SH-SY5Y (cell line): ENCODE data around the gene ZDHHC14.

Source experiments
- GATA2 ChIP-seq: IDR thresholded peaks from 2 replicates; pipeline ENCODE4 v1.6.1; 2011; ENCODE audit warnings: mild to moderate bottlenecking, low read depth, low read length
- GATA3 ChIP-seq: IDR thresholded peaks from 2 replicates; pipeline ENCODE4 v1.6.1; 2011; ENCODE audit warnings: low read depth, mild to moderate bottlenecking, low read length, moderate library complexity

Gene ZDHHC14

DNA sequence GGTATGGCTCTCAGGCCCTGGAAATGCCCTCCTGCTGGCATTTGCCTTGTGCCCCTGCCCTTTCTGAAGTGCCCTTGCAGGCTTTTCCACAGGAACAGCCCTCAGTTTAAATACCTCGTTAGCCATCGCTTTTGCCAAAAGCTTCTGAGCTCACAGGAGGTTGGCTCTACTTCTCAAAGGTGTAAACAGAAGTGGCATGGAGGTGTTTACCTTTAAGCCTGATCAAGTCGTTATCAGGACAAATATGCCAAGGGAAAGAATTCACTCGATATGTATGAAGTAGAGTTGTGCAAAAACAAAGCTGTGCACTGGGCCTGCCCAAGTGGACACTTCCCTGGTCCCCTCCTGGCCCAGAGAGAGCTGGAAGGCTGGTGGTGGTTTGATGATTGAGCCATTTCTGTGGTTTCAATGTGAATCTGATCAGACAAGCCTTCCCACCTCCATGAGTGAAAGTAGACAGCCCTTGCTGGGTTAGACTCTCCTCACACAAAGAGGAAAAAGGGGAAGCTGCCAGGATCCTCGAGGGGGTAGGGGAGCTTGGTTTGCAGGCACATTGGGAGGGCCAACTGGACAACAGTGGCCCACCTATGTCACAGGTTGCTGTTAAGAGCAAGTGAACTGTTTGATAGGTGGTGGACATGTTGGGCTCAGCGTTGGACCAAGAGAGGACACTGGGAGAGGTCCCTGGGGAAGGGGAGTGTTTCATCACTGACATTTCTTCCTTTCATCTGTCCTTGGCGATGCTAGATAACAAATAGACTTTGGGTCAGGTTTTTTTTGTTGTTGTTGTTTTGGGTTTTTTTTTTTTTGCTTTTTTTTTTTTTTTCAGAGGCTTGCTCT, 98.7 kb downstream of the ZDHHC14 start:
- no peak for TF ChIP-seq GATA2
- TF ChIP-seq GATA3, result no peak

DNA sequence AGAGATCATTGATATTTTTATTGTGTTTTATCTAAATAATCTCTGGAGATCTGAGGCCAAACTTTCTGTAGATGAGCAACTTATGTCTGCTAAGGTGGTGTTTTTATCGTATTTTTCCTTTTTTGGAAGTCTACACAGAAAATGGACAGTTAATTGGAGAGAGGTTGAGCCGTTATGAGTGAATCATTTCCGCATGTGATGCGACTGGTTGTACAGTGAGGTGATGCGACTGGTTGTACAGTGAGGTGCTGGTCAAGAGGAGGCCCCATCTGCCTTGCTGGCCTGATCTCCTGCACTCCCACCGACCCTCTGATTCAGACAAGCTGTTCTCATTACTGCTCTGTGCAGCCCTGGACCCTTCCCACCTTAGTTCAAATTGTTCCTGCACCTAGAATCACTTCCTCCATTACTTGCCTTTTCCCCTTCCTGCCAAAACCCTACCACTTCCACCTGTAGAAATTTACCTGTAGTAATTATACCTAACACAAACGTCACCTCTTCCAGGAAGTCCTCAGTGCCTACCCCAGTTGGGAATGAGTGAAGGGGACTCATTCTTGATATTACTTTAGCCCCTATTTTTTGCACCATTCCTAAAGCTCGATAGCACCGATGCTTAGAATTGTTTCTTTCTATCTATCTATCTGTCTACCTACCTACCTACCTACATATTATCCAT, 100.3 kb downstream of the ZDHHC14 start:
- TF ChIP-seq GATA2 (no peak), GATA3 (no peak)

DNA sequence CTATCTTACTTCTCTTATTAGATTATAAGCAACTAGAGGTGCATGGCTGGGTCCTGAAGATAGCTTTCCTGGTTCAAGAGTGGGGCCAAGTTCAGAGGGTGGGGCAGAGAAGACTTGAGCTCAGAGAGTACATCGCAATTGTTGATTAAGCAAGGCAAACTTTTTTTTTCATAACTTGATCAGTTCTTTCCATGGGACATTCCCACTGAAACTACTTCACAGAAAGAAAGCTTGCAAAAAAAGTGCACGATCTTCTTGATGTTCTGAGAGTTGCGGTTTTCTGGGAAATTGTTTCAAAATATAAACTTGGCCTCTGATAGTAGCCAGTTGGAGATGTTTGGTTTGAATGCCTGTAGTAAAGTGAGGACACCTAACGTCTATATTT, 100.9 kb downstream of the ZDHHC14 start:
- TF ChIP-seq GATA3 (no peak), GATA2 (no peak)

DNA sequence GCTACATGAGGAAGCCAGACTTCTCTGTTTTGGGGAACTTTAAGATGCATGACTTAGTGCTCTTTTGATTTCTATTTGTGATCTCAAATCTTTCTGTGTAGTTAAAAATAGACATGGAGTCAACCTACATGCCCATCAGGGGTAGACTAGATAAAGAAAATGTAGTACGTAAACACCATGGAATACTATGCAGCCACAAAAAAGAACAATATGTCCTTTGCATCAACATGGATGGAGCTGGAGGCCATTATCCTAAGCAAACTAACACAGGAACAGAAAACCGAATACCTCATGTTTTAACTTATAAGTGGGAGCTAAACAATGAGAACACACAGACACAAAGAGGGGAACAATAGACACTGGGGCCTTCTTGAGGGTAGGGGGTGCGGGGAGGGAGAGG, 102.8 kb downstream of the ZDHHC14 start:
- TF ChIP-seq GATA2 (no peak), GATA3 (no peak)

DNA sequence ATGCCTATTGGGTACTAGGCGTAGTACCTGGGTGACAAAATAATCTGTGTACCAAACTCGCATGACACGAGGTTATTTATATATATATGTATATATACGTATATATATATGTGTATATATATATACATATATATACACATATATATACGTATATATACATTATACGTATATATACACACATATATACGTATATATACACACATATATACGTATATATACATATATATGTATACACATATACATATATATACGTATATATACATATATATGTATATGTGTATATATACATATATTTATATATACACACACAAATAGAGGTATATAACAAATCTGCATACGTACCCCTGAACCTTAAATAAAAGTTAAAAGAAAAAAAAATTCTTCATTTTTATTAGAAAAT, 103.2 kb downstream of the ZDHHC14 start:
- no peak for TF ChIP-seq GATA2
- TF ChIP-seq GATA3, result no peak

DNA sequence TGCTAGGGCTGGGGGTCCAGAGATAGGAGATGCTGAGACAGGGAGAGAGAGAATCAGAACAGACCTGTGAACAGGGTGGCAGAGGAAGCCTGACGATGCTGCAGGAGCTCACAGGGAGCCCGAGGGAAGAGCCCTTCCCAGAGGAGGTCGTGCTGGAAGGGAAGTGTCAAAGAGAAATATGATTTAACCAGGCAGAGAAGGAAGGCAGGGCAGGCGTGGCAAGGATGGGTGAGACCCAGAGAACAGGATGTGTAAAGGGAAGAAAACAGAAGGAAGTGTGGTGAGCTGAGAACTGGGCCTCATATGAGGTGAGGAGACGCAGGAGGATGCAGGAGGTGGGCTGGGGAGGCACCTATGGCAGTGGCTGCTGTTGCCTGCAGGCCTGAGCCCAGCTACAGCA, 105.6 kb downstream of the ZDHHC14 start:
- no peak for TF ChIP-seq GATA3
- TF ChIP-seq GATA2, result no peak

DNA sequence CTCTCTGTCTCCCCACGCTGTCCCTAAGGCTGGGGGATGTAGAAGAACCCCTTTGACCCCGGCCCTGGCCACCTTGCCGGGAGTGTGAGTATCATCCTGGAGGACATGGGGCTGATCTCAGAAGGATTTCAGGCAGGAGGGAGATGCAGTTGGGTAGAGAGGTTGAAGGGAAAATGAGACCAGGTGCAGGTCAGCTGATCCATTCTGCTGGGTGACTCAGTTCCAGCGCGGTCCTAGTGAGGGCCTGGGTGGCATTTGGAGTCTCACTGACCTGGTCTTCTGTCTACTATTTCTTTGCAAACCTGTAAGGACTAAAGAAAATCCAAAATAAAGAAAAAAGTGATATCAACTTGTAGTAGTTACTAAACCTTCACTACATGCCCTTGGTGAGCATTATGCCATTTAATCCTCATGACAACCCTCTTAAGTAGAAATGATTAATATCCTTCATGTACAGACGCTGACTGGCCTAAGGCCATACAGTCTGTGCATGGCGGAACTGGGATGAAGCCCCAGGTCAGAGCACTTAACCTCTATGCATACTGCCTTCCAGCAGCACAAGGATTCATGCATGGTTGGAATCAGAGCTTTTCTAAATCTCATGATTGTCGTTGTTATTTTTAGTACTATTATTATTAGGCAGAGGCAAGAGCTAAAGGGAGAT, 106.3 kb downstream of the ZDHHC14 start:
- TF ChIP-seq GATA3 (no peak), GATA2 (no peak)

DNA sequence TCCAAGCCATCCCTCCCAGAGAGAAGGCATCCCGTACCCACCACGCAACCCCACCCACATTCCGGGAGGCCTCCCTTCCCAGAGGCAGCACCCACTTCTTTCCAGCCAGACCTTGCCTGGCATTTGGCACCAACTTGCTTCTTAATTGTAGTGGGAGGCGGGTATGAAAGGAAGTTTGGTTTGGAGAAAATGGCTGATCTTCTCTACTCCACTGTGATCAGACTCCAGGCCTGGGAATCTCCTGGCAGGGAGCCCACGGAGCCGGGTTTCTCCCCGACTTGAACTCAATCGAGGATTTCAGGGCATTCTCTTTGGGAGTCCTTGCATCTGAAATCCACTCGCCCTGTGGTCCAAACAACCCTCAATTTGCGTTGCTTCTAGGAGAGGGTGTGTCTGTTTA, 107.1 kb downstream of the ZDHHC14 start:
- TF ChIP-seq GATA2 (no peak), GATA3 (no peak)

DNA sequence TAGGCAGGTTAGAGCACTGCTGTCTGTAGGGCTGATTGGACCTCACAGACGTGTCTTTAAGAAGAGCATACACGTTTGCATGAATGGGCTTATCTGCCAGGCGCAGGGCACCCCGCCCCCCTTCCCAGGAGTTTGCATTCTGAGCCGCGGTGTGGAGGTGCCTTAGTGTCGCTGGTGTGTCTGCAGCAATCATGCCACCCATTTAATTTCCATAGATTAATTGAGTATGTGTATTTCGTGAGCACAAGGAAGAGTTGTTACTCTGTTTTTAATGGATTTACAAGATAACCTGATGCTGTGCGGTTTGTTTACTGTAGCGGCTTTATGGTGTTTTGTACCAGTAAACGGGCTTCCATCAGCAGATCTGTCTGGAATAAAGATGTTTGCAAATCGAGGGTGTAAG, 107.7 kb downstream of the ZDHHC14 start:
- TF ChIP-seq GATA2, result no peak
- TF ChIP-seq GATA3, result no peak

DNA sequence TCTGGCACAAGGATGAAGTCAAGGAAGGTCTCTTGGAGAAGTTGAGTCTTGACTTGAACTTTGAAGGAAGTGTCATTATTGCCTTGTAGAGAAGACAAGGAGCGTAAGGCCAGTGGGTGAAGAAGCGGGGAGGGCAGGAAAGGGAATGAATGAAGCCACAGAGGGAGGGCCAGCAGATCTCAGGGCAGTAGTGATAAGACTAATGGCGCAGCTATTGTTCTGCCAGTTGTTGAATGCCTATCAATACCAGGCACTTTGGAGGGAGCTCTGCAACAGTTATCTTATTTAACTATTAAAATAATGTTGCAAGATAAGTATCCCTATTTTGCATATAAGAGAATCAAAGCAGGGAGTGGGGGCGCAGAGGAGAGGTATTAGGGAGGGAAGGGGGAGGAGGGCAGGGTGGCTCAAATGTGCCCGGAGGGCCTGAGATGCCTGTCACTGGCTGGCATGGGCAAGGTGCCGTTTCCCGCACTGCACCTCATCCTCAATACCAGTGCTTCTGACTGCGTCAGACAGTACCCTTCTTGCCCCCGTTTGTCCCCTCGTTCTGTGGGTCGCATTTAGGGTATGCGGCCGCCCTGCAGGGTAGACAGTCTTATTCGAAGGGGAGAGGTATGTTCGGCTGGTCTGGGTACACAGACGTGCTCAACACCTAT, 109.8 kb downstream of the ZDHHC14 start:
- TF ChIP-seq GATA2, result no peak
- TF ChIP-seq GATA3, result no peak

DNA sequence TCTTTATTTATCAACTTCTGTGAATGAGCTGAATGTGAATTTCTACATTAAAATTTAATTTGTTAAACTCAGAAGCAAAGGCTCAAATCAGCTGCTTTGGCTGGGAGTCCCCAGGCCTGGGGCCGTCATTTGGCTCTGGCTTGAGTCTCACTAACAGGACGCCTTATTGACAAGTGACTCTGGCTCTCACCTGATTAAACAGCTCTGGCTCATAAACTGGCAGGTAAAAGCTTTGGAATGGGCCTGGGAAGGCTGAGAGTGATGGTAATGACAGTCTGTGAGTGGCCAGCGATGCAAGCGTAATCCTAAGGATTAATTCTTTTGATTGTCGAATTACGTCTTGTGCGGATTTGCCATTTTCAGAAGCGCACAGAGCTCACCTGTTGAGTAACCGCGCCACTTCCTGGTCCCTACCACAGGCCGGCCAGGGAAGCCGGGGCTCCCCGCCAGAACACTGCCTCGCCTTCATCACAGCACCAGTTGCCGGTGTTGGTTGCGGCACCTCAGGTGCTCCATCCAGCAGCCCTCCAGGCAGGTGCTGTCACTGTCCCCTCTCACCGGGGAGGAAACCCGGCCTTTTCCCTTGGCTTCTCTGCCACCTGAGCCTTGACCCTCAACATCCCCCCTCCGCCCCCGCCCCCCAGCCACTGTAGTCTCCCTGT, 110.7 kb downstream of the ZDHHC14 start:
- TF ChIP-seq GATA3, result no peak
- no peak for TF ChIP-seq GATA2

DNA sequence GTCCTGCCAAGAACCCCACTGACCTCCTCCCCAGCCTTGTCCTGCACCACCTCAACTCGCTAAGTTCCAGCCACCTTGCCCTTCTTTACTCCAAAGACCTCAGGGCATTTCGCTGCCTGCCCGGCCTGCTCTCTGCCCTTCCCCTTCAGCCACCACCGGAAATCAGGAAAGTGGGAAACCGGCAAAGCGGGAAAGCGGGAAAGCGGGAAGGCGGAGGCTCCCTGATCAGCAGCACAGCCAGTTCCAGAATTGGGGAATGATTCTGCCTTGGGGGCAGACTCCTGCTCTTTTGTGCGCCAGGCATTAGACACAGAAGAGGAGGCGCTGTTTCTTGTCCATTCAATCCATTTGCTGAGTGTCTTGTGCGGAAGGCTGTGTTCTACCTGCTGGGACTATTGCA, 111.3 kb downstream of the ZDHHC14 start:
- TF ChIP-seq GATA2, result no peak
- no peak for TF ChIP-seq GATA3

DNA sequence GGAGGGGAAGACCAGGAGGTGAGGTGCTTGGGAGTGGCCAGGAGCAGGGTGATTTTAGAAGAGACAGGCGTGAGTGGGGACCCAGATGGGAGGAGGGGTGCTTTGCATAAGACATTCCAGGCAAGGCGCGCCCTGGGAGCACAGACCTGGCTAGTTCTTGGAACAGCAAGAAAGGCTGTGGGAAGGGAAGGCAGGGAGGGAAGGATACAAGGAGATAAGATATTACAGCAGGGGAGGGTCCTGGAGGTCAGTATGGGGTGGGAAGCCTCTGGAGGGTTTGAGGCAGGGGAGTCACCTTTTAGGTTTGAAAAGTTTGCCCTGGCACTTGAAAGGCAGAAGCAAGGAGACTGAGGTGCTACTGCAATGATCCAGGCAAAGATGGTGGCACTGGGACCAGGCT, 111.8 kb downstream of the ZDHHC14 start:
- TF ChIP-seq GATA3 (no peak), GATA2 (no peak)

DNA sequence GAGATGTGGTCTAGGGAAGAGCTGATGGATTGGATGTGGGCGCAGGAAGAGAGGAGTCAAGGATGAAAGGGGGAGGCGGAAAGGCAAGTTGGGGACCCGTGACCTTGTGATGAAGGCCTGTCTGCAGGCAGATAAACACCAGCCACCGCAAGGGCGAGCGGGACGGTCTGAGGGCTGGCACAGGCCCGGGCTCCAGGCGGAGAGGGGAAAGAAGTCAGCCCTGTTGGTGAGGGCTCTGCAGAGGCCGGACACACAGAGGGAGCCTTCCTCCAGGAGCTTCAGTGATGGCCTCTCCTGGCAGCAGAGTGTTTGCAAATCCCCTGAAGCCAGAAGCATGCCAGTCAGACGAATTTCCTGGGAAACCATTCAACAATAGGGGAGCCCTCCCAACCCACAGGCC, 112.2 kb downstream of the ZDHHC14 start:
- TF ChIP-seq GATA3 (no peak), GATA2 (no peak)
